Body of pancreas (tissue), 4 donors: ENCODE measurements around the gene DNER.

Experiments
- CTCF ChIP-seq, 7 experiments: fragments of 450-650 bp in 4 of 7; fragments of 200-600 bp in 3 of 7; sonication (generic) in 3 of 7; IDR thresholded peaks; one replicate each; pipeline ENCODE4 v1.5.1; 2016 to 2019; ENCODE audit warnings: antibody characterized with exemption in 7 of 7
- POLR2A ChIP-seq, 3 donors: fragments of 450-650 bp; IDR thresholded peaks; one replicate each; pipeline ENCODE4 v1.6.1; 2016; ENCODE audit warnings: antibody characterized with exemption in 3 of 3, mild to moderate bottlenecking in 2 of 3

- TF ChIP-seq CTCF (IDR thresholded peaks at IDR 0.05) (no peak), POLR2A (IDR thresholded peaks at IDR 0.05) (no peak)
These were observed 34.6 kb upstream of the DNER start for GRCh38 chr2:229748950-229749349.
